Measurements from ENCODE around the gene SLC39A12. TPM values are rescaled to one million over a fixed set of nuclear protein-coding genes. Genes with fewer than 3 reads are reported as not detected.

The SLC39A12 gene
- polyA plus RNA-seq, 1 donor from 2014 or later: not detected

DNA sequence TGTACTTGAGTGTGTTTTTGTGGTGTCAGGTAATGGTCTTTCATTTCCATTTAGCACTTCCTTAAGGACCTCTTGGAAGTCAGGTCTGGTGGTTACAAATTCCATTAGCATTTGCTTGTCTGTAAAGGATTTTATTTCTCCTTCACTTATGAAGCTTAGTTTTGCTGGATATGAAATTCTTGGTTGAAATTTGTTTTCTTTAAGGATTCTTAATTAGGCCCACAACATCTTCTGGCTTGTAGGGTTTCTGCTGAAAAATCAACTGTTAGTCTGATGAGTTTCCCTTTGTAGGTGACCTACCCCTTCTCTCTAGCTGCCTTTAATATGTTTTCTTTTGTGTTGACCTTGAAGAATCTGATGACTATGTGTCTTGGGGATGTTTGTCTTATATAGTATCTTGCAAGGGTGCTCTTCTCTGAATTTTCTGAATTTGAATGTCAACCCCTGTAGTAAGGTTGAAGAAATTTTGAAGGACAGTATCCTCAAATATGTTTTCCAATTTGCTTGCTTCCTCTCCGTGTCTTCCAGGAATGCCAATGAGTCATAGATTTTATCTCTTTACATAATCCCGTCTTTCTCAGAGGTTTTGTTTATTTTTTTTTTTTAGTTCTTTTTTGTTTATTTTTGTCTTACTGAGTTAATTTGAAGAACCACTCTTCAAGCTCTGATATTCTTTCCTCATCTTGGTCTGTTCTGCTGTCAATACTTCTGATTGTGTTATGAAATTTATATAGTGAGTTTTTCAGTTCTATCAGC is 70.2 kb downstream of the SLC39A12 start:
- Histone ChIP-seq H3K27ac (ENCODE audit: low read length) (no peak overlapping the region), H3K9me3 (ENCODE audit: low read length) (no peaks in the 10 kb centered on the region), H3K36me3 (ENCODE audit: insufficient read depth, low read length) (no peaks in the 10 kb centered on the region), H3K4me3 (ENCODE audit: low read length) (no peak overlapping the region), H4K20me1 (ENCODE audit: insufficient read depth) (no peaks in the 10 kb centered on the region), H3K79me2 (replicated peaks; ENCODE audit: insufficient read depth, low read length) (no peaks in the 10 kb centered on the region), H3K9me2 (ENCODE audit: insufficient read depth, low read length) (no peaks in the 10 kb centered on the region), H3K9ac (ENCODE audit: low read length) (no peak overlapping the region), H3K4me2 (ENCODE audit: low read length) (no peak overlapping the region), H3F3A (ENCODE audit: insufficient read depth, low read length, poor library complexity, severe bottlenecking) (no peaks in the 10 kb centered on the region), H2AFZ (ENCODE audit: low read depth, low read length) (no peak overlapping the region), H3K27me3 (ENCODE audit: insufficient read depth, low read depth, low read length) (no peaks in the 10 kb centered on the region)
- TF ChIP-seq EP300 (conservative IDR thresholded peaks at IDR 0.05; ENCODE audit: poor library complexity, severe bottlenecking): no peak
- no peak for TF ChIP-seq RAD21 (conservative IDR thresholded peaks at IDR 0.05)
- TF ChIP-seq MXI1 (conservative IDR thresholded peaks at IDR 0.05; ENCODE audit: poor library complexity, severe bottlenecking): no peak
- TF ChIP-seq POLR2AphosphoS5 (IDR thresholded peaks at IDR 0.05): no peak
- no peak for TF ChIP-seq EZH2 (IDR thresholded peaks at IDR 0.05; ENCODE audit: borderline replicate concordance, insufficient read depth, low read length, poor library complexity, severe bottlenecking)
- TF ChIP-seq, protein P1, sequence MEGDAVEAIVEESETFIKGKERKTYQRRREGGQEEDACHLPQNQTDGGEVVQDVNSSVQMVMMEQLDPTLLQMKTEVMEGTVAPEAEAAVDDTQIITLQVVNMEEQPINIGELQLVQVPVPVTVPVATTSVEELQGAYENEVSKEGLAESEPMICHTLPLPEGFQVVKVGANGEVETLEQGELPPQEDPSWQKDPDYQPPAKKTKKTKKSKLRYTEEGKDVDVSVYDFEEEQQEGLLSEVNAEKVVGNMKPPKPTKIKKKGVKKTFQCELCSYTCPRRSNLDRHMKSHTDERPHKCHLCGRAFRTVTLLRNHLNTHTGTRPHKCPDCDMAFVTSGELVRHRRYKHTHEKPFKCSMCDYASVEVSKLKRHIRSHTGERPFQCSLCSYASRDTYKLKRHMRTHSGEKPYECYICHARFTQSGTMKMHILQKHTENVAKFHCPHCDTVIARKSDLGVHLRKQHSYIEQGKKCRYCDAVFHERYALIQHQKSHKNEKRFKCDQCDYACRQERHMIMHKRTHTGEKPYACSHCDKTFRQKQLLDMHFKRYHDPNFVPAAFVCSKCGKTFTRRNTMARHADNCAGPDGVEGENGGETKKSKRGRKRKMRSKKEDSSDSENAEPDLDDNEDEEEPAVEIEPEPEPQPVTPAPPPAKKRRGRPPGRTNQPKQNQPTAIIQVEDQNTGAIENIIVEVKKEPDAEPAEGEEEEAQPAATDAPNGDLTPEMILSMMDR (IDR thresholded peaks at IDR 0.05; ENCODE audit: poor library complexity, severe bottlenecking): no peak
- no peak for TF ChIP-seq SMC3 (conservative IDR thresholded peaks at IDR 0.05; ENCODE audit: poor library complexity)
- TF ChIP-seq TAF1 (IDR thresholded peaks at IDR 0.05; ENCODE audit: low read depth): no peak
- TF ChIP-seq, protein P2, sequence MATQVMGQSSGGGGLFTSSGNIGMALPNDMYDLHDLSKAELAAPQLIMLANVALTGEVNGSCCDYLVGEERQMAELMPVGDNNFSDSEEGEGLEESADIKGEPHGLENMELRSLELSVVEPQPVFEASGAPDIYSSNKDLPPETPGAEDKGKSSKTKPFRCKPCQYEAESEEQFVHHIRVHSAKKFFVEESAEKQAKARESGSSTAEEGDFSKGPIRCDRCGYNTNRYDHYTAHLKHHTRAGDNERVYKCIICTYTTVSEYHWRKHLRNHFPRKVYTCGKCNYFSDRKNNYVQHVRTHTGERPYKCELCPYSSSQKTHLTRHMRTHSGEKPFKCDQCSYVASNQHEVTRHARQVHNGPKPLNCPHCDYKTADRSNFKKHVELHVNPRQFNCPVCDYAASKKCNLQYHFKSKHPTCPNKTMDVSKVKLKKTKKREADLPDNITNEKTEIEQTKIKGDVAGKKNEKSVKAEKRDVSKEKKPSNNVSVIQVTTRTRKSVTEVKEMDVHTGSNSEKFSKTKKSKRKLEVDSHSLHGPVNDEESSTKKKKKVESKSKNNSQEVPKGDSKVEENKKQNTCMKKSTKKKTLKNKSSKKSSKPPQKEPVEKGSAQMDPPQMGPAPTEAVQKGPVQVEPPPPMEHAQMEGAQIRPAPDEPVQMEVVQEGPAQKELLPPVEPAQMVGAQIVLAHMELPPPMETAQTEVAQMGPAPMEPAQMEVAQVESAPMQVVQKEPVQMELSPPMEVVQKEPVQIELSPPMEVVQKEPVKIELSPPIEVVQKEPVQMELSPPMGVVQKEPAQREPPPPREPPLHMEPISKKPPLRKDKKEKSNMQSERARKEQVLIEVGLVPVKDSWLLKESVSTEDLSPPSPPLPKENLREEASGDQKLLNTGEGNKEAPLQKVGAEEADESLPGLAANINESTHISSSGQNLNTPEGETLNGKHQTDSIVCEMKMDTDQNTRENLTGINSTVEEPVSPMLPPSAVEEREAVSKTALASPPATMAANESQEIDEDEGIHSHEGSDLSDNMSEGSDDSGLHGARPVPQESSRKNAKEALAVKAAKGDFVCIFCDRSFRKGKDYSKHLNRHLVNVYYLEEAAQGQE (IDR thresholded peaks at IDR 0.05; ENCODE audit: borderline replicate concordance): no peak

DNA sequence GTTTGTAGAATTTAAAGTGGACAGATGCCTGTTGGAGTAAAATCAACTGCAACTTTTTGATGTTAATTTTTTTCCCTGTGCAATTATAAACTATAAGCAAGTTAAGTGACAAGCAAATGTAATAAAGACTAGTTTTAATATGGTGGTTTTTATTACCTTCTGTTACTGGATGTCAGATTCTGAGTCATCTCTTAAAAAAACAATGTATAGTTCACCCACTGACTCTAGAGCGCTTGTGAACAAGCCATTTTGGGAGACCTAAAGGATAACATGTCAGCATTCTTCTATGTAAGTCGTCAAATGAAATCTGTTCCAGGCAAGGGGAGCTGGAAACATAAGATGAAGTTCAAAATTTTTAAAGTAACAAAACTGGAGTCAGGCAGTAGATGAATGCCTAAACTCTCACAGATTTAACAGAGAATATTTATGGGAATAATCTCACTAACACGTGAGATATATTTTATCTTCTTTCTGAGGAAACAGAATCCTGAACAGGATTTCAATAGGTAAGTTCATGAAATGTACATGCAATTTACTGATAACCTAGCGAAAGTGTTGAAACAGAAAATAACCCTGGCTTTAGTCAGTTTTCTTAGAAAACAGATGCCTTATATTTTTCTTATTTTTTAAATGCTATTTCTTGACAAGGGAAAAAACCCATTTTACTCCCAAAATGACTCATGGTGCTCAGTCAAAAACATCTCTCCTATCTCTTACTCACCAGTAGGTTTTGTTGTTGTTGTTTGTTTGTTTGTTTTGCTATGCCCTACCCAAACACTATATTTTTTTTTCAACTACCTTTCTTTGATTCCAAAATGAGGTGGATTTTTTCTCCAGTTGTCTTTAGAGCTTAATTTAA is 91.7 kb downstream of the SLC39A12 start:
- no peak overlapping the region for H3K4me3 ChIP-seq (ENCODE audit: low read length)
- H3K27me3 ChIP-seq (ENCODE audit: insufficient read depth, low read depth, low read length): no peaks in the 10 kb centered on the region
- no peaks in the 10 kb centered on the region for H3K36me3 ChIP-seq (ENCODE audit: insufficient read depth, low read length)
- no peak overlapping the region for H3K4me2 ChIP-seq (ENCODE audit: low read length)
- H3F3A ChIP-seq (ENCODE audit: insufficient read depth, low read length, poor library complexity, severe bottlenecking): no peaks in the 10 kb centered on the region
- H3K9me2 ChIP-seq (ENCODE audit: insufficient read depth, low read length): no peaks in the 10 kb centered on the region
- no peak overlapping the region for H3K27ac ChIP-seq (ENCODE audit: low read length)
- no peaks in the 10 kb centered on the region for H3K79me2 ChIP-seq (replicated peaks; ENCODE audit: insufficient read depth, low read length)
- no peaks in the 10 kb centered on the region for H3K9me3 ChIP-seq (ENCODE audit: low read length)
- no peak overlapping the region for H2AFZ ChIP-seq (ENCODE audit: low read depth, low read length)
- H4K20me1 ChIP-seq (ENCODE audit: insufficient read depth): no peaks in the 10 kb centered on the region
- no peak overlapping the region for H3K9ac ChIP-seq (ENCODE audit: low read length)
- TF ChIP-seq MXI1 (conservative IDR thresholded peaks at IDR 0.05; ENCODE audit: poor library complexity, severe bottlenecking) (no peak), EZH2 (IDR thresholded peaks at IDR 0.05; ENCODE audit: borderline replicate concordance, insufficient read depth, low read length, poor library complexity, severe bottlenecking) (no peak), POLR2AphosphoS5 (IDR thresholded peaks at IDR 0.05) (no peak), EP300 (conservative IDR thresholded peaks at IDR 0.05; ENCODE audit: poor library complexity, severe bottlenecking) (no peak), SMC3 (conservative IDR thresholded peaks at IDR 0.05; ENCODE audit: poor library complexity) (no peak), RAD21 (conservative IDR thresholded peaks at IDR 0.05) (no peak), TAF1 (IDR thresholded peaks at IDR 0.05; ENCODE audit: low read depth) (no peak)
- TF ChIP-seq, protein P1 (IDR thresholded peaks at IDR 0.05; ENCODE audit: poor library complexity, severe bottlenecking): no peak
- TF ChIP-seq, protein P2 (IDR thresholded peaks at IDR 0.05; ENCODE audit: borderline replicate concordance): no peak

All from neural cell (in vitro differentiated cells).